NCI-H146 treated with DMSO at 0.1 percent for 48 hours (cell line): ENCODE results near the gene JDP2.

Experiments
- DNase-seq: peaks from one replicate; lab custom pipeline; 2025; ENCODE audit not compliant: unreplicated experiment; lab: John Stamatoyannopoulos, UW

Gene JDP2

DNA sequence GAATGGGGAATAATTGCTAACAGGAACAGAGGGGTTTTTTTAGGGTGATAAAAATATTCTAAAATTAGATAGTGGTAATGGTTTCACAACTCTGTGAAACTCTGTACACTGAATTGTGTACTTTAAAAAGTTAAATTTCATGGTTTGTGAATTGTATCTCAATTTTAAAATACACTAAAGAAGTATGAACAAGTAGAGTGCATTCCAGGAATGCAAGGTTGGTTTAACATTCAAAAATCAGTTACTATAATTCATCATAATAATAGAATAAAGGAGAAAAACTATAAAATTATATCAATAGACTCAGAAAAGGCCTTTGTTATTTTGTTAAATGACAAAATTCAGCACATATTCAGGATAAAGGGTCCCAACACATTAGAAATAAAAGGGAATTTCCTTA lies 83.4 kb downstream of the JDP2 start:
- no peak for DNase-seq

DNA sequence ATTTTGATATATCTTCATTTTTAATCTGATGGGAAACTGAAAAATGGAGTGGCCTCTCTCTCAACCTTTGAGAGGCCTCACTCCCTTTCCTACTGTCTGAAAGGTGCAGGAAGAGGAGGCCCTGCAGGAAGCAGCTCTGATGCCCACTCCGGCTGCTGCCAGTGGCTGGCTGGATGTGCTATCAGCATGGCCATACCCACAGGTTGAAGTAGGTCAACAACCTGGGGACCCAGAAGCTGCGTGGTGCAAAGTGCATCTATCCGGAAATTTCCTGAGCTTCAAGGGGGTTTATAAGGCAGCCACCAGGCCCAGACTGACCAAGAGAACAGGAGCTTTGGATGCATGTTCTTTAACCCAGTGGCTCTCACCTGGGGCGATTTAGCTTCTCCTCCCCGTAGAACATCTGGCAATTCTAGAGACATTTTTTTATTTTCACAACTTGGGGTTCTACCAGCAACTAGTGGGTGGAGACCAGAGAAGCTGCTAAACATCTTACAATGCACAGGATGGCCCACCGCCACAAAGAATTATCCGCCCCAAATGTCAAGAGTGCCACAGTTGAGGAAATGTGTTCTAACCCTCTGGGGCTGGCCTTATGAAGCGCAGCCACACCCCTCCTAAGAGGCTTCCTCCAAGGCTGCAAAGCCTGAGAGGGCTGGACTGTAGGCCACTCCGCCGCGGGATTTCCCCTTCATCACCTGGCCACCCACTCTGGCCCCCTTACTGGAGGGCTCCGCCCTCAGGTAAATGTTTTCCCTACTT lies 86.3 kb downstream of the JDP2 start:
- no peak for DNase-seq

DNA sequence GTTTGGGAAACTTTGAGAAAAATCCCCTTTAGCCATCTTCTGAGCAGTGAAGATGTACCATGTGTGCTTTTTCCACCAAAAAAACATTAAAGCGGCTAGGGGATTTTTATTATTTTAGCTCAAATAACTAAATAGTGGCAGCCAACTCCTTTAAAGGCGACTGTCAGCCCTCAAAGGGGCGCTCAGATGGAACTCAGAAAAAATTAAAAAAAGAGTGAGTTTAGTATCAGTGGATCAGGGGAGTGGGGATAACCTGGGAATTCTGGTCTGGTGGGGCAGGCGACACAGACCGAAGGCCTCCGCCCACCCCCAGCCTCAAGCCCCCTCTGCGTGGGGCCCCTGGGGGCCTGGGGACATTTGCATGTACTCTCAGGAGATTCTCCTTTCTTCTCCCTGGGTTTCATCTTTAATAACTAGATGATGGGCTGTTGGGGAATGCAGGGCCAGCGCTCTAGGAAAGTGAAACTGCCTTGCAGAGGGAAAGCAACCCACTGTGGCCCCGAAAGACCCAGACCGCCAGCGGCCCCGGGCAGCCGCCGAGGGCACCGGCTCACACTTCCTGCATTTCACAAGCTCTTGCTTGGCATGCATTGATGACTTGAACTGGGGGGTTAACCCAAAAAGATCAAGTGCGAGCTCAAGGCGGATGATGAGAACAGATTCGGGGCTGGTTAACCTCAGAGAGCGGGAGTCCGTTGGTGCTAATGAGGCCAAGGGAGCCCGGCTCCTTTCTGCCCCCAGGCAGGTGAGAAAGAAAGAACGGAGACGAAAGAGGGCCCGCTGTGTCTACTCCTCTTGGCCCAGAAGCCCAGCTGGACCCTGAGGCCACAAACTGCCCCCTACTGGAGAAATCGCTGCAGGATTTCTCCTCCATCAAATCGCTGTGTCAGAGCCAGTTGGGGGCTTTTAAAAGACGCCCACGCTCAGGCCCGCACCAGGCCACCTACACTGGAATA lies 87.1 kb downstream of the JDP2 start:
- no peak for DNase-seq

DNA sequence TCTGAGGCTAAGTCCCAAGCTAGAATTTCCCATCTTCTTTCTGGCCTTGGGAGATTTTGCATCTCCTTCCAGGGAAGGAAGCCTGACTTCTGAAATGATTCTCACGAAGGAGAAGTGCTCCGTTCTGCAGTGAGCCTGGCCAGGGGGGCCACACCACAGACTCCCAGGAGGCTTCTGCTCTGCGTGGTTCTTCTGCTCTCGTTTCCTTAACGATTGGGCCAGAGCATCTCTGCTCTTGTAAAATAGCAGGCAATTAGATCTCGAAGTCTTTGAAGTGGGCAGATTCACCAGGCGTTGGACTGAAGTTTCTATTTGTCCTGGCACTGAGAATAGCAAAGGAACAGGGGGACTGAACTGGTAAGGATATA lies 87.8 kb downstream of the JDP2 start:
- DNase-seq = no peak

DNA sequence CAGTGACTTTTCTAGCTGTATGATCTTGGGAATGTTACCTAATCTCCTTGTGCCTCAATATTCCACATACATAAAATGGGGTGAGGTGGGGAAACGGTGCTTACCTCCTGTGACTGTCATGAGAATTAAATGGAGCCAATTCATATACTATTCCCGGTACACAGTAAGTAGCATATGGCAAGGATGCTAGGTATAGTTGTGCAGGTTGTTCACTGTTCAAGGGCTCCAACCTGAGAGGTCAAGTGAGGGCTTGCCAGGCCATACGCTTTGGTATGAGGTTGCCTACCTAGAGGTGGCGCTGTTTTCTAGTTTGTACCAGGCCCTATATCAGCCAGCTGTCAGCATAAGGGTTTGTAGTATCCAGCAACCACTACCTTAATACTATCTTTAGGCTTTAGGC lies 90.8 kb downstream of the JDP2 start:
- DNase-seq = no peak

DNA sequence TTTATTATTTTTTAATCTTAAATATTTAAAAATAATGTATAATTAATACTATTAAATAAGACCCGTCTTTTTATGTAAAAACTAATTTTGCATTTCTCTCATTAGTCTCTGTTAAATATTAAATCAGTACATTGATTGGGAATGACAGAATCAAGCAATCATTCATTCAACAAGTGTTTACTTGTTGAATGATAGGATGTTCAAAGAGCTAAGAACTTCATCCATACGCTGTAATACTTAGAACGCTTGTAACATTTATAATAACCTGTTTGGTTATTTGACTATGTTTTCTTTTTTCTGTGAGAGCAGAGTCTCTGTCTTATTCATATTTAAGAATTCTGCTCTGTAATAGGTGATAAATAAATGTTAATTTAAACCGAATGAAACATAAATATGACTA lies 91.6 kb downstream of the JDP2 start:
- no peak for DNase-seq

DNA sequence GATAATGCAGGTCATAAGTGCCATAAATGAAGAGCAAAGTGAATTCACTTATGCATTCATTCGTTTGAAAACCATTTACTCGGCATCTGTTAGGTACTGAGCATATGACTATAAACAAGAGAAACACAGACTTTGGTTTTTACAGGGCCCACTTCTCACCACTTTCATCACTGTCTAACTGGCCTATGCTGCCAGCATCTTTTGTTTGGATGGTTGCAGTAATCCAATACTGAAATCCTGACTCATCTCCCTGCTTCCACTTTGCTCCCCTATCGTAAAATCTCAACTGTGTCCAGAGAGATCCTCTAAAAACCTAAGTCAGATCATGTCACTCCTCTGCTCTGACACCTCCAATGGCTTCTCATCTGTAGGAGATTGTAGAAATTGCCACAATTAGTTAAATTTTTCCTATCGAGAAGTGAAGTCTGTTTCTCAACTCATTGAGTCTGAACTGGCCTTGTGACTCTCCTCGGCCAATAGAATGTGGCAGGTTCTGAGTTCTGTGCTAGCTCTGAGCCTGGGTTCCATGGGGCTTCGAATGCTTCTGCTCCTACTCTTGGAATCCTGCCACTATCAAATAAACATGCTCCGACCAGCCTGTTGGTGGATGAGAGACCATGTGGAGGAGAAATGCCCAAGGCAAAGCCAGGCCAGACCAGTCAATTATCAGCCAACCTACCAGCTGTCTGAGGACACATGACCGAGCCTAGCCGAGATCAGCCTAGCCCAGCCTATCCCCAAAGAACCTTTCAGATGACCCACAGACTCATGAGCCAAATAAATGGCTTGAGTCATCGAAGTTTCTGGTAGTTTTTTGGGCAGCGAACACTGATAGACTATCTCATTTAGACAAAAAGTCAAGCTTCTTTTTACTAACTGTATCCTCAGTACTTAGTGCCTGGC lies 92.3 kb downstream of the JDP2 start:
- no peak for DNase-seq

DNA sequence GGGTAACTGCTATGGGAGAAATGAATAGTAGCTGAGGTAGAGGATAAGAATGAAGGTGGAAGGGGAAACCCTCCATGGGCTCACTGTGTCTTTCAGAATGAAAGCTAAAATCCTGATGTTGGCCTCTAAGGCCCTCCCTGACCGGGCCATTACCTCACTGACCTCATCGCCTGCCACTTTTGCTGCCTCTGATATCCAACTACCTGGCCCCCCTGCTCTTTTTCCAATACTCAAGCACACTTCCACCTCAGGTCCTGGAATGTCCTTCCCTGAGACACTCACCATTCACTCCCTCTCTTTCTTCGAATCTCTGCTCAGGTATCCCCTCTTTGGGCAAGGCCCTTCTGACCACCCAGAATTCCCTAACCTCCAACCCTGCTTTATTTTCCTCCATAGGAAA lies 93.0 kb downstream of the JDP2 start:
- no peak for DNase-seq

DNA sequence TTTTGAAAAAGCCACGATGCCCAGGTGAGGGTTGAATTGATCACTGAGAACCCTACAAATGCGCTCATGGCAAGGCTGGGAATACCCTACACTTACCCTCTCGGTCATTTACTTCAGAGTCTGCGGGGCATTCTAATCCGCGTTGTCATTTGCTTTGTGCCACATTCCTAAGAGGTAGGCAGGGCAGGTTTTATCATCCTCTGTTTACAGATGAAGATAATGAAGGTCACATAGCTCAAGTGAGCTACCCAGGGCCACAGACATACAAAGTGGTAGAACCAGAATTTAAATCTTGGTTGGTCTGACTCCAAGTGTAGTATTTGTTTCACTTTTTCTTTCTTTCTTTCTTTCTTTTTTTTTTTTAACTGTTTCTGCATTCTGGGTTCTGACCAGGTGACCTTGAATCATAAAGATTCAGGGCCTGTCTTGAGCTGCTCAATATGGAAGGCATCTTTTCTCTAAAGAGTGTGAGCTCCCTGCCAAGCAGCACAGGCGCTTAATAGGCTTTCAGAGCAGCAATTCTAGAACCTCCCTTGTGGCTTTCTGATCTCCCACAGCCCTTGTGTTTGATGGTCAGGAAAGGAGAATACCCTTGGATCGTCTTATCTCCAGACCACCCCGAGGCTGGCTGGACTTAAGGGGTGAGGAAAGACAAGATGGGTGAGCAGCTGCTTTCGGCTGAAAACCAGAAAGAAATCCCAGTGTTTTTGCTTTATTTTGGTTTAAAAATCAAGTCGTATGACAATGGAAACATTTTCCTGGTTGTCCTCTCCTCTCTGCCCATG lies 93.8 kb downstream of the JDP2 start:
- DNase-seq = no peak

DNA sequence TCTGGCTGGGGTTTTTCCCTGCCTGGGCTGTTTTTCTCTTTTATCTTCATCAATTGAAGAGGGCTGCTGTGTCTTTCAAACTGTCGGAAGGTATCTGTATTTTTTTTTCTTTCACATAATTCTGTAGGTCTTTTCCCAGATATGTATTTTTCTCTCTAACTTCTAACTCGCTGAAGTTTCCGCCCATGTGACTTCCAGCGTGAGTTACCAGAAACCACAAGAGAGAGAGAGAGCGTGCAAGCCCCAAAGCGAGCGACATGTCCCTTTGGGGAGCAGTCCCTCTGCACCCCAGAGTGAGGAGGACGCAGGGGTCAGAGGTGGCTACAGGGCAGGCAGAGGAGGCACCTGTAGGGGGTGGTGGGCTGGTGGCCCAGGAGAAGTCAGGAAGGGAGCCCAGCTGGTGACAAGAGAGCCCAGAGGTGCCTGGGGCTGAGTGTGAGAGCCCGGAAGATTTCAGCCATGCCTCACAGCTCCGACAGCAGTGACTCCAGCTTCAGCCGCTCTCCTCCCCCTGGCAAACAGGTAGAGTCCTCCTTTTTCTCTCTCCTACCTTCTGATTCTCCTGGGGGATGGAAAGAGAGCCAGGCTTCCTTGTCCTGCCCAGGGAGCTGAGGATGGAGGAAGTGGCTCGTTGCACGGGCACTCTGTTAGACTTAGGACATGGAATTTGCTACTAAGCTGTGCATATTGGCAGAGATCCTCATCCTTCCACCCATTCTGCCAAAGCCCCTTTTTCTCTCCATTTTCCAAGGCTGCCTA lies 94.6 kb downstream of the JDP2 start, which contains the start of gene BATF:
Gene BATF, plus strand, starts transcription at position 246 of the 759 bp plus-strand sequence. Its CDS starts 214 bp downstream, at position 460.
- DNase-seq = no peak

DNA sequence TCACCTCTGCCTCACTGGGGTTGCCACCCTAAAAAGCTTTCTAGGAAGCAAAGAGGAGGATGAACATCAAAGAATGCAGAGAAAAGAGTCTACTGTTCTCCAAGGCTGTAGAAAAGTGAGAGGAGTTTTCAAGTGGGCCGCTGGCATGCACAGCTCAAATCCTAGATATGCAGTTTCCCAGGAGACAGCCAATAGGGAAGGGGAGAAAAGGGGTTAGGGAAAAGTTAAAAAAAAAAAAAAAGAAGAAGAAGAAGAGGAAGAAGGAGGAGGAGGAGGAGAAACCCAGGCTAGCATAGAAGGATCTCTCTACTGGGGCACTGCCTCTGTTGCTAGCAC lies 95.1 kb downstream of the JDP2 start:
- no peak for DNase-seq
